Erythroblast (primary cell): ENCODE measurements around the gene HLF.

Experiments
- GATA1 ChIP-seq: IDR thresholded peaks from 2 replicates; pipeline ENCODE4 v1.6.1; 2011; ENCODE audit warnings: low read depth, mild to moderate bottlenecking, control low read depth, low read length, moderate library complexity
- POLR2A ChIP-seq: IDR thresholded peaks from 2 replicates; pipeline ENCODE4 v1.6.1; 2011; ENCODE audit warnings: mild to moderate bottlenecking, low read length

DNA sequence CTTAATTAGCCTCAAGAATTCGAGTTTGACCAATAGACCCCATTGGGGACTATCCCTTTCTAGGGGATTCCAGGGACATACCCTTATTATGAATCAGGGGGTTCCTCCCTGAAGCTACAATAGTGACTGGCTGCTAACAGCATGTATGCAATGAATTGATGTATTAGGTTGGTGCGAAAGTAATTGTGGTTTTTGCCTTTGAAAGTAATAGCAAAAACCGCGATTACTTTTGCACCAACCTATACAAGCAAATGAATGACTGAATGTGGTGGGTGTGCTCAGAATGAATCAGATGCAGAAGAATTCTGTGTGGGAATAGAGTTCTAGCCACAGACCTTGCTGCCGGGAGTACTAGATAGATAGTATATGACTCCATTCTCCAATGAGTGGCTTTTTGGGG lies 76.7 kb downstream of the HLF start:
- no peak for TF ChIP-seq POLR2A
- TF ChIP-seq GATA1 = no peak
